ENCODE results near the gene SLC2A10. TPM values are rescaled to one million over a fixed set of nuclear protein-coding genes. Genes with fewer than 3 reads are reported as not detected.

The SLC2A10 gene
- total RNA-seq, 1 experiment from 2014 or later: 1.6 TPM

DNA sequence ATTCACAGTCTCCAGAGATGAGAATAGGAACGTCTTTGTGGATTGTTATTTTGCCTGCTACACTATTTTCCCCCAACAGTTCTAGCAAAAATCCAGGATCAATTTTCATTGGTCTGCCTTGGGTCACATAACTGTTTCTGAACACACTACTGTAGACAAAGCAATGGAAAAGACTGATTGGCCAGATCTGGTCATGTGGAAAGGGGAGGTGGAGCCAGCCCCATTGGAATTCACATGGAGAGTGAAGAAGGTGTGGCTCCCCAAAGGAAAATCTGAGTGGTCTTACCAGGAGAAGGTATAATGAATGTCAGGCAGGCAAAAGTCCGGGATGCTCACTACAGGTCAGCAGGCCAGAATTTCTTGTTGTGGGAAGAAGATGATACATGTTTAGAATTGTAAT is 10.7 kb upstream of the SLC2A10 start:
- CTCF ChIA-PET: no interaction called here
- intact Hi-C loops (cut with micrococcal nuclease; ENCODE audit: unreplicated experiment): no loop called here
- H3K27me3 ChIP-seq (ENCODE audit: control insufficient read depth, insufficient read depth, low read length): no peaks in the 10 kb centered on the region
- no peaks in the 10 kb centered on the region for H3K9me3 ChIP-seq (ENCODE audit: control insufficient read depth, insufficient read depth, low read depth, low read length)
- no peak overlapping the region for H3K27ac ChIP-seq (ENCODE audit: low read length)
- no peaks in the 10 kb centered on the region for H3K4me1 ChIP-seq (ENCODE audit: control insufficient read depth, insufficient read depth, low read length)
- DNase-seq (ENCODE audit: low read depth, low spot score): no peak
- no peak overlapping the region for H3K4me3 ChIP-seq (ENCODE audit: low read depth in 2 of 2, low read length in 2 of 2)
- no TSS peak for BruUV-seq (replicated peaks)
- no peak for ATAC-seq
- in situ Hi-C loops (cut with HindIII; ENCODE audit: low pct_unique_long_range_greater_than_20kb, low sequenced_read_pairs): no loop called here
- POLR2A ChIA-PET: no interaction called here
- TF ChIP-seq SIN3A (IDR thresholded peaks at IDR 0.05; ENCODE audit: borderline replicate concordance, insufficient read depth, low read depth, low read length): no peak
- TF ChIP-seq POLR2AphosphoS5 (IDR thresholded peaks at IDR 0.05; ENCODE audit: low read depth, low read length): no peak
- TF ChIP-seq CTCF (IDR thresholded peaks at IDR 0.05): no peak
- no peak for TF ChIP-seq TCF7L2 (IDR thresholded peaks at IDR 0.05; ENCODE audit: low read depth, low read length)
- TF ChIP-seq REST (IDR thresholded peaks at IDR 0.05; ENCODE audit: insufficient read depth in 1 of 2, low read depth in 2 of 2, low read length in 1 of 2): no peak
- no peaks in the 10 kb centered on the region for H3K36me3 ChIP-seq (ENCODE audit: control insufficient read depth, insufficient read depth, low read length)

DNA sequence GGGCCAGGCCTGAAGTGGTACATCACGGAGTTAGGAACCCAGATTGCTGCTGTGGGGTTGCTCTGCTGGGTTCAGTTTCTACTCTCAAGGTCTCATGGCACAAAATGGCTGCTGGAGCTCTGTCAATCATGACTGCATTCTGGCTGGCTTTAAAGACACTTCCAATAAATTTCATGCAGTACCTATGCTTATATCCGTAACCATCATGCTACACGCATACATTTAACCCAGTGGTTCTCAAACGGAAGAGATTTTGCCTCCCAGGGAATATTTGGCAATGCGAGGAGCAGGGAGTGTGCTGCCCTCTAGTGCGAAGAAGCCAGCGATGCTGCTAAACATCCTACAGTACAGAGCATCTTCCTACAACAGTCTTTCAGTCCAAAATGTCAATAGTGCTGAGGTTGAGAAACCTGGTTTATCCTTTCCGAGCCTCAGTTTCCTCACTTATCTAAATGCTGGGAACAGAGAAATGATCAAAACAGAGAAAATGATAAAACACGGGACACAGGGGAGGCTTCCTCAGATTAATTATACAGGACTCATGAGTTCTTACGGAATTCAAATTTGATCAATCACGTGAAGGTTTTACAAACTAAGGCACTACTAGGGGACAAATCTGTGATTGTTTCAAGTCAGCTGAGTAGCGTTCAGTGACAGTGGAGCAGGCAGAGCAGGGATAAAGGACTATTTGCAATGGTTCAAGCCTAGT is 9.6 kb upstream of the SLC2A10 start:
- Histone ChIP-seq H3K36me3 (ENCODE audit: control insufficient read depth, insufficient read depth, low read length) (no peaks in the 10 kb centered on the region), H3K27ac (ENCODE audit: low read length) (no peak overlapping the region), H3K9me3 (ENCODE audit: control insufficient read depth, insufficient read depth, low read depth, low read length) (no peaks in the 10 kb centered on the region), H3K27me3 (ENCODE audit: control insufficient read depth, insufficient read depth, low read length) (no peaks in the 10 kb centered on the region), H3K4me3 (ENCODE audit: low read depth in 2 of 2, low read length in 2 of 2) (no peak overlapping the region), H3K4me1 (ENCODE audit: control insufficient read depth, insufficient read depth, low read length) (no peaks in the 10 kb centered on the region)
- in situ Hi-C loops (cut with HindIII; ENCODE audit: low pct_unique_long_range_greater_than_20kb, low sequenced_read_pairs) (no loop called here), intact Hi-C loops (cut with micrococcal nuclease; ENCODE audit: unreplicated experiment) (no loop called here)
- no TSS peak for BruUV-seq (replicated peaks)
- ATAC-seq (peak; percentile 77), DNase-seq (ENCODE audit: low read depth, low spot score) (no peak)
- CTCF ChIA-PET: no interaction called here
- TF ChIP-seq REST (IDR thresholded peaks at IDR 0.05; ENCODE audit: insufficient read depth in 1 of 2, low read depth in 2 of 2, low read length in 1 of 2) (no peak), CTCF (IDR thresholded peaks at IDR 0.05) (peak; percentile 78)
- POLR2A ChIA-PET: no interaction called here

All from Panc1 (cell line).